Activated CD4-positive, alpha-beta T cell treated with anti-CD3 and anti-CD28 coated beads, Interleukin-2, amount 10 ng/mL, durations not matched to agents 7 days and 5 days (primary cell): ENCODE measurements around the gene ALKBH5. TPM values are rescaled to one million over a fixed set of nuclear protein-coding genes. Genes with fewer than 3 reads are reported as not detected.

ENCODE experiments used
- CTCF ChIA-PET: fragments of 350-600 bp; sonication (Branson Sonifier 250); formaldehyde crosslinking; loops from one replicate; lab custom pipeline; 2021; ENCODE audit warnings: antibody characterized with exemption; lab: Charles Lee
- POLR2A ChIA-PET: fragments of 350-600 bp; sonication (Branson Sonifier 250); formaldehyde crosslinking; loops from one replicate; lab custom pipeline; 2021; ENCODE audit warnings: antibody characterized with exemption; lab: Charles Lee
- DNase-seq: peaks from one replicate; pipeline ENCODE4 v3.0.0-alpha.2; 2020
- H3K27ac Mint-ChIP-seq: one replicate; pipeline ENCODE4 v1.8.0; 2021; ENCODE audit warnings: mild to moderate bottlenecking, moderate library complexity, mixed read lengths
- H3K27me3 Mint-ChIP-seq: one replicate; pipeline ENCODE4 v1.8.0; 2021; ENCODE audit warnings: mixed read lengths
- H3K36me3 Mint-ChIP-seq: one replicate; pipeline ENCODE4 v1.8.0; 2021; ENCODE audit warnings: low read depth, mixed read lengths
- H3K4me1 Mint-ChIP-seq: one replicate; pipeline ENCODE4 v1.8.0; 2021; ENCODE audit warnings: mixed read lengths
- H3K4me3 Mint-ChIP-seq: one replicate; pipeline ENCODE4 v1.8.0; 2021; ENCODE audit warnings: mild to moderate bottlenecking, moderate library complexity, mixed read lengths
- H3K9me3 Mint-ChIP-seq: one replicate; pipeline ENCODE4 v1.8.0; 2021; ENCODE audit warnings: mixed read lengths
- total RNA-seq, 2 experiments: library from RNA; stranded (reverse); gene quantifications; one replicate each; pipeline ENCODE4 v1.2.3, GENCODE V29; 2021

Gene ALKBH5
- total RNA-seq, 2 experiments from 2014 or later: 98.2 to 102 TPM

- DNase-seq: no peak
- H3K4me1 Mint-ChIP-seq: peaks cover 28% of the 10 kb centered on the region
Measured at GRCh38 chr17:18229254-18229653, 45.6 kb downstream of the ALKBH5 start.

DNA sequence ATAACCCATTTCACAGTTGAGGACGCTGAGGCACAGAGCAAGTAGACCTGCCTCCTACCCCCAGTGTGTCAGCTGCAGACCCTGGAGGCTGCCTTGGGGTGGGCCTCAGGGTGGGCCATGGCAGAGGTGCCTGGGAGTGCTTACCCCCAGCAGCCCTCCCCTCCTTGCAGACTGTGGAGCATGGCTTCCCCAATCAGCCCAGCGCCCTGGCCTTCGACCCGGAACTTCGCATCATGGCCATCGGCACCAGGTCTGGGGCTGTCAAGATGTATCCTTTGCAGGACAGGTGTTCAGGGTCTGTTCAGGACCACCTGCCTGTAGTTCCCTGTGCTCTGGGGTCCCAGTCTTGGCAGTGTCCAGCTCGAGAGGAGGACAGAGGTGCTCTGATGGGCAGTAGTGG lies 46.1 kb downstream of the ALKBH5 start:
- DNase-seq: no peak
- H3K27ac Mint-ChIP-seq: no peak overlapping the region
- H3K9me3 Mint-ChIP-seq: no peaks in the 10 kb centered on the region
- H3K4me1 Mint-ChIP-seq: peaks cover 28% of the 10 kb centered on the region
- H3K4me3 Mint-ChIP-seq: no peak overlapping the region
- H3K36me3 Mint-ChIP-seq: no peaks in the 10 kb centered on the region
- H3K27me3 Mint-ChIP-seq: no peaks in the 10 kb centered on the region
- ChIA-PET POLR2A (no interaction called here), CTCF (interaction anchor here (1.2 to 1.3 kb wide), 2 partner anchors 10 to 35 kb away, joined by 3 read pairs; no protein-coding TSS in a partner anchor)

More at GRCh38 chr17:18229254-18229653, 45.6 kb downstream of the ALKBH5 start:
- no peak overlapping the region for H3K4me3 Mint-ChIP-seq
- H3K27me3 Mint-ChIP-seq: no peaks in the 10 kb centered on the region
- H3K36me3 Mint-ChIP-seq: no peaks in the 10 kb centered on the region
- ChIA-PET CTCF (interaction anchor here (1.2 to 1.3 kb wide), 2 partner anchors 9 to 35 kb away, joined by 3 read pairs; no protein-coding TSS in a partner anchor), POLR2A (no interaction called here)
- H3K27ac Mint-ChIP-seq: no peak overlapping the region
- no peaks in the 10 kb centered on the region for H3K9me3 Mint-ChIP-seq

DNA sequence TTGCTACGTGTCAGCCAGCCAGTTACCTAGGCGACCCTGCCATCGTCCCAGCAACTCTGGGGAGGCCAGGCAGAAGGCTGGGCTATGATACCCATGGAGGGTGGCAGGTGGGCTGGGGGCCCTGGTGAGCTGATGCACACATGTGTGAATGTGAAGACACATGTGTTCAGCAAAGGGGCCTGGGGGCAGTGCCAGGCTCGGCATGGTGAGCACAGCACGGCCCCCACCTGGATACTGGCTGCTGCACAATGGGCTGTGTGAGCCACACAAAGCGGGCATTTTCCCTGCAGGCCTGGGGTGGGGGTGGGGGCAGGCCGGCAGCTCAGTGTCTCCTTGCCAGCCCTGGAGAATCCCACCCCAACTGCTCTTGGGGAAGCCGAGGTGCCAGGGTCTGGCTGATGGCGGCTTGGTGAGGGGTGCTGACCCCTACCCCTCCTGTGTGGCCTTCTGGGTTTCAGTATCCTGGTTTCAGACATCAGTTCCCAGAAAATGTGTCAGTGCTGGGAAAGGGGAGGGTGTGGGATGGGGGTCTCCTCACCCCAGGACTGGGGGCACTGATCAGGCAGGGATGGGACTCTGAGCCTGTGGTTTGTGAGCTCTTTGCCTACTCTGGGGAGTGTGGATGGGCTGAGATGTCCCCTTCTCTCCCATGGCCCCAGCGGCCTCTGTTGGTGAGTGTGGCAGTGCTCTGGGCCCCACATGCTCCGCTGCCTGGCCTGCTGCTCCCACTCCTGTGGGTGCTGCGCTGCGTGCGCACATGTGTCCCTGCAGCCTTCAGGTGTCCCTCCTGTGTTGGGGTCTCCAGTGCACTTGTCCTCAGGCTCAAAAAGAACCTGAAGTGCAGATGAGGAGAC lies 46.9 kb downstream of the ALKBH5 start:
- Mint-ChIP-seq H3K36me3 (no peaks in the 10 kb centered on the region), H3K9me3 (no peaks in the 10 kb centered on the region), H3K27me3 (no peaks in the 10 kb centered on the region), H3K27ac (no peak overlapping the region), H3K4me3 (no peak overlapping the region), H3K4me1 (peaks cover 24% of the 10 kb centered on the region)
- ChIA-PET POLR2A (no interaction called here), CTCF (interaction anchor here (0.6 kb wide), 1 partner anchor 13 kb away, joined by 3 read pairs; no protein-coding TSS in a partner anchor)
- DNase-seq: no peak

- POLR2A ChIA-PET: no interaction called here
- peaks cover 21% of the 10 kb centered on the region for H3K4me1 Mint-ChIP-seq
- H3K27me3 Mint-ChIP-seq: no peaks in the 10 kb centered on the region
- H3K4me3 Mint-ChIP-seq: no peak overlapping the region
- CTCF ChIA-PET: no interaction called here
- DNase-seq: no peak
- no peak overlapping the region for H3K27ac Mint-ChIP-seq
- no peaks in the 10 kb centered on the region for H3K9me3 Mint-ChIP-seq
- H3K36me3 Mint-ChIP-seq: no peaks in the 10 kb centered on the region
Measured at GRCh38 chr17:18231164-18231563, 47.5 kb downstream of the ALKBH5 start.

GRCh38 chr17:18233803-18234518 lies 50.3 kb downstream of the ALKBH5 start:
- Mint-ChIP-seq H3K4me1 (no peaks in the 10 kb centered on the region), H3K27me3 (no peaks in the 10 kb centered on the region), H3K36me3 (peaks cover 2% of the 10 kb centered on the region), H3K27ac (no peak overlapping the region), H3K9me3 (no peaks in the 10 kb centered on the region), H3K4me3 (no peak overlapping the region)
- ChIA-PET POLR2A (no interaction called here), CTCF (interaction anchor here (1.0 kb wide), 1 partner anchor 27 kb away, joined by 3 read pairs; the partner anchor contains the start of gene MIEF2)
- DNase-seq: no peak

DNA sequence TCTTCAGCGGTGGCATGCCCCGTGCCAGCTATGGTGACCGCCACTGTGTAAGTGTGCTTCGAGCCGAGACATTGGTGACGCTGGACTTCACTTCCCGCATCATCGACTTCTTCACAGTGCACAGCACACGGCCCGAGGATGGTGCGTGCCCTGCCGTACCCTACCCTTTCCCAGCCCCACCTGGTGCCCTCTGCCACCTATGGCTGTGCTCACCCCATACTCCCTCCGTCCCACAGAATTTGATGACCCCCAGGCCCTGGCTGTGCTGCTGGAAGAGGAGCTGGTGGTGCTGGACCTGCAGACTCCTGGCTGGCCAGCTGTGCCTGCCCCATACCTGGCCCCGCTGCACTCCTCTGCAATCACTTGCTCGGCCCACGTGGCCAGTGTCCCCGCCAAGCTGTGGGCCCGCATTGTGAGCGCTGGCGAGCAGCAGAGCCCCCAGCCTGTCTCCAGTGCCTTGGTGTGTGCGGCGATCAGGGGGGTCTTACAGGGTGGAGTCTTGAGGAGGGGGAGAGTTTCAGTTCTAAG lies 51.3 kb downstream of the ALKBH5 start:
- Mint-ChIP-seq H3K9me3 (no peaks in the 10 kb centered on the region), H3K4me3 (no peak overlapping the region), H3K36me3 (peaks cover 4% of the 10 kb centered on the region), H3K27ac (no peak overlapping the region), H3K4me1 (no peaks in the 10 kb centered on the region), H3K27me3 (no peaks in the 10 kb centered on the region)
- ChIA-PET CTCF (interaction anchor here (0.6 to 1.0 kb wide), 2 partner anchors 23 to 26 kb away, joined by 3 read pairs; partner anchors contain the start of gene MIEF2), POLR2A (no interaction called here)
- no peak for DNase-seq

DNA sequence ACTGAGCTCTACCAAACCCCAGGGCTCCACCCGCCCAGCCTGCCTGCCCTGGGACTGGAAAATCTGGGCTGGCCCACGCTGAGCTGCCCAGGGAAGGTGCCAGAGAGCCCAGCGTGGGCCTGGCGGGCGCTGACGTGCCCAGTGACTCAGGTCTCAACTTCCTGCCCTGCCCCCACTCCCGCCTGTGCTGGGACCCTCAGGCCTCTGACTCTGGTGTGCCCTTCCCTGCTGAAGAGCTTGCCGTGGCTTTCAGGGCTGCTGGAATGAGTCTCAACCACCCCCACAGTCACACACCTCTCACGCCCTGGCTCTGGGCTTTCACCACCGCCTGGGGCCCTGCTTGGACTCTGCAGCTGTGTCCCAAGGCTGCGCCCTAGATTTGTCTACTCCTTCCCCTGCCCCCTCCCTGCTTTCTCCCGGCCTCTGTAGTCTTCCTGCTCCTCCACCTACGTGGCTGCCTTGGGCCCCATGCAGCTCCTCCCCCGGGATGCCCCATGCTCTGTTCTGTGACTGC lies 52.2 kb downstream of the ALKBH5 start:
- H3K4me3 Mint-ChIP-seq: no peak overlapping the region
- peaks cover 4% of the 10 kb centered on the region for H3K36me3 Mint-ChIP-seq
- no peak overlapping the region for H3K27ac Mint-ChIP-seq
- no peaks in the 10 kb centered on the region for H3K9me3 Mint-ChIP-seq
- POLR2A ChIA-PET: no interaction called here
- no peaks in the 10 kb centered on the region for H3K27me3 Mint-ChIP-seq
- DNase-seq: no peak
- CTCF ChIA-PET: interaction anchor here (0.6 to 0.9 kb wide), 2 partner anchors 24 to 29 kb away, joined by 3 read pairs; no protein-coding TSS in a partner anchor
- H3K4me1 Mint-ChIP-seq: no peaks in the 10 kb centered on the region

DNA sequence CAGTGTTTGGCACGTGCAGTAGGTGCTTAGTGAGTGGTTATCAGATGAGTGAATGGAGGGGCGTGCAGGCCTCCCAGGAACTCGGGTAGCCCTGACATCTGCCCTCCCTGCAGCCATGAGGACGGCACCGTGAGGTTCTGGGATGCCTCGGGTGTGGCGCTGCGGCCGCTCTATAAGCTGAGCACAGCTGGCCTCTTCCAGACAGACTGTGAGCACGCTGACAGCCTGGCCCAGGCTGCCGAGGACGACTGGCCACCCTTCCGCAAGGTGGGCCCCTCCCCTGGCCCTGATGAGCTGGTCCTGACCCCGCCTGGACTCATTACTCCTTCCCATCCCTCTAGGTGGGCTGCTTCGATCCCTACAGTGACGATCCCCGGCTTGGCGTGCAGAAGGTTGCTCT lies 52.9 kb downstream of the ALKBH5 start:
- no peak overlapping the region for H3K27ac Mint-ChIP-seq
- CTCF ChIA-PET: interaction anchor here (0.5 to 0.9 kb wide), 3 partner anchors 12 to 40 kb away, joined by 3 read pairs; no protein-coding TSS in a partner anchor

DNA sequence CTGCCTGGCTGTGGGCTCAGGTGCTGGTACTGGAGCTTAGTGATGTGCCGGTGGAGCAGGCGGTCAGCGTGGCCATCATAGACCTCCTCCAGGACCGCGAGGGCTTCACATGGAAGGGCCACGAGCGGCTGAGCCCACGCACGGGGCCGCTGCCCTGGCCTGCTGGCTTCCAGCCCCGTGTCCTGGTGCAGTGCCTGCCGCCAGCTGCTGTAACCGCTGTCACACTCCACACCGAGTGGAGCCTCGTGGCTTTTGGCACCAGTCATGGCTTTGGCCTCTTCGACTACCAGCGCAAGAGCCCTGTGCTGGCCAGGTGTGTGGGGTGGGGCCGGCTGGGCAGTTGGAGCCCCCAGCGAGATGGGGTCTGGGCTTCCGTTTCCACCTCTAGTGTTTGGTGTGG lies 53.8 kb downstream of the ALKBH5 start:
- Mint-ChIP-seq H3K36me3 (peaks cover 4% of the 10 kb centered on the region), H3K4me3 (no peak overlapping the region), H3K27me3 (no peaks in the 10 kb centered on the region), H3K9me3 (no peaks in the 10 kb centered on the region), H3K27ac (no peak overlapping the region), H3K4me1 (no peaks in the 10 kb centered on the region)
- no peak for DNase-seq
- ChIA-PET CTCF (interaction anchor here (0.8 kb wide), 1 partner anchor 13 kb away, joined by 3 read pairs; no protein-coding TSS in a partner anchor), POLR2A (no interaction called here)

More for the DNA sequence above, 52.9 kb downstream of the ALKBH5 start:
- no peaks in the 10 kb centered on the region for H3K4me1 Mint-ChIP-seq
- H3K9me3 Mint-ChIP-seq: no peaks in the 10 kb centered on the region
- DNase-seq: no peak
- no peaks in the 10 kb centered on the region for H3K27me3 Mint-ChIP-seq
- POLR2A ChIA-PET: no interaction called here
- no peak overlapping the region for H3K4me3 Mint-ChIP-seq
- peaks cover 4% of the 10 kb centered on the region for H3K36me3 Mint-ChIP-seq

GRCh38 chr17:18238299-18238698 lies 54.7 kb downstream of the ALKBH5 start:
- H3K4me1 Mint-ChIP-seq: no peaks in the 10 kb centered on the region
- no peaks in the 10 kb centered on the region for H3K27me3 Mint-ChIP-seq
- CTCF ChIA-PET: interaction anchor here (1.5 kb wide), 1 partner anchor 11 kb away, joined by 3 read pairs; no protein-coding TSS in a partner anchor
- no peak for DNase-seq
- no peaks in the 10 kb centered on the region for H3K9me3 Mint-ChIP-seq
- POLR2A ChIA-PET: no interaction called here
- no peak overlapping the region for H3K4me3 Mint-ChIP-seq
- no peak overlapping the region for H3K27ac Mint-ChIP-seq
- peaks cover 4% of the 10 kb centered on the region for H3K36me3 Mint-ChIP-seq

- CTCF ChIA-PET: interaction anchor here (0.8 to 1.8 kb wide), 2 partner anchors 16 to 17 kb away, joined by 3 to 6 read pairs; no protein-coding TSS in a partner anchor
Measured at GRCh38 chr17:18240449-18240848, 56.8 kb downstream of the ALKBH5 start.

DNA sequence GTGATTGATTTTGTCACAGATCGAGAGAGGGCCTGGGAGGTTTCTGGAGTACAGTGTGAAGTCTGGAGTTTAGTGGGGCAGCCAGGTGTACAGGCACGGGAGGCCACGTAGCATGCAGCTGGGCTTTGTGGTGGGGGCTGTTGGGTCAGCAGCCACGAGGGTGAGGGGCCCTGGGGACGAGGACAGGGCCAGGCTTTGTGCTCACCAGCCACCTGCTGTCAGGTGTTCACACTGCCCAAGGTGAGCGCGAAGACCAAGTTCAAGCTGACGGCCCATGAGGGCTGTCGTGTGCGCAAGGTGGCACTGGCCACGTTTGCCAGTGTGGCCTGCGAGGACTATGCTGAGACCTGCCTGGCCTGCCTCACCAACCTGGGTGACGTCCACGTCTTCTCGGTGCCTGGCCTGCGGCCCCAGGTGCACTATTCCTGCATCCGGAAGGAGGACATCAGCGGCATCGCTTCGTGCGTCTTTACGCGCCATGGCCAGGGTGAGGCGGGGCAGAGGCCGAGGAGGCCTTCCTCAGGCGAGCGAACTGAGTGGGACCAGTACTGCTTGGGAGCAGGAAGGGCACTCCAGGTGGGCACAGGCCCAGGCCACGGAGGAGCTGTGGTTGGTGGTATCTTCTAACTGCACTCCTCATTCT lies 57.7 kb downstream of the ALKBH5 start:
- H3K9me3 Mint-ChIP-seq: no peaks in the 10 kb centered on the region
- H3K27ac Mint-ChIP-seq: no peak overlapping the region
- no peak for DNase-seq
- H3K4me3 Mint-ChIP-seq: no peak overlapping the region
- POLR2A ChIA-PET: no interaction called here
- CTCF ChIA-PET: no interaction called here
- no peaks in the 10 kb centered on the region for H3K4me1 Mint-ChIP-seq
- H3K36me3 Mint-ChIP-seq: peaks cover 9% of the 10 kb centered on the region
- no peaks in the 10 kb centered on the region for H3K27me3 Mint-ChIP-seq

More at GRCh38 chr17:18240449-18240848, 56.8 kb downstream of the ALKBH5 start:
- Mint-ChIP-seq H3K4me1 (no peaks in the 10 kb centered on the region), H3K9me3 (no peaks in the 10 kb centered on the region), H3K36me3 (peaks cover 7% of the 10 kb centered on the region), H3K27ac (no peak overlapping the region), H3K27me3 (no peaks in the 10 kb centered on the region), H3K4me3 (no peak overlapping the region)
- POLR2A ChIA-PET: no interaction called here
- DNase-seq: no peak
